ENCODE measurements around the gene PIK3C2G.

The PIK3C2G gene

DNA sequence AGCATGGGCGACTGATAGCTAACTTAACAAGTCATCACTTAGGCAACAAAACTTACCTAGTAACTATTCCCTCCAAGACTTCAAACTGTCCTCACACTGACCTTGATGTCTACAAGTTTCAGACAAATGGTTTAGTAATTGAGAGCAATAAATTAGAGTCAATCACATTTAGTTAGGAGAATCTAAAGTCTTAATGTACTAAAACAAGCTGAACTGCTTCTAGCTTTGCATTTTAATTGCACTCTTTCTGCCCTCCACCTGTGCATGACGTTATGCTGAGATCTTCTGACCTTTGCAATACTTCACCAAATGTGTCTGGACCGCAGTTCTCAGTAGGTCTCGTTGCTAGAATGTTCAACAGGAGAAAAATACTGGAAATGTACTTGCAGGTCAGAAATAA lies 158.0 kb downstream of the PIK3C2G start:
- no peak for DNase-seq (ENCODE audit: low read depth)

- DNase-seq (ENCODE audit: low read depth): no peak
These were observed 160.5 kb downstream of the PIK3C2G start for GRCh38 chr12:18421867-18422266.

GRCh38 chr12:18422871-18423270 lies 161.6 kb downstream of the PIK3C2G start:
- DNase-seq (ENCODE audit: low read depth): no peak

- no peak for DNase-seq (ENCODE audit: low read depth)
These were observed 163.5 kb downstream of the PIK3C2G start for GRCh38 chr12:18424857-18425256.

GRCh38 chr12:18427520-18427919 lies 166.2 kb downstream of the PIK3C2G start:
- DNase-seq (ENCODE audit: low read depth): no peak

DNA sequence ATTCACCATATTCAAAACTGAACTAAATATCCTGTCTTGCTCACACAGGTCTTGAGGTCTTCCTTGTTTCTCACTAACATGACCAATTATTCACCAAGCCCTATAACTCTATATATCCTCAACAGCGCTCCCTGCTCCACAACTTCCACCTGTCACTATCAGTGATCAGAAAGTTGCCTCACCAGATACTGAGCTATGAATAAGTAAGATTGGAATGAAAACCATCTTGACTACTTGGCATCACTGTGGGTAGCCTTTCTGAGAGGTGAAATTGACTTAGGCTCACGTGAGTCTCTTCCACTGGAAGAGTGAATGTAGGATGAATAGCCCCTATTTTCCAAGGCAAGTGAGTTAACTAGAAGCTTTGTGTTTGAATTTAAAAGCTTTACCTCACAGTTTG lies 167.1 kb downstream of the PIK3C2G start:
- DNase-seq (ENCODE audit: low read depth): no peak

- DNase-seq (ENCODE audit: low read depth): no peak
These were observed 168.0 kb downstream of the PIK3C2G start for GRCh38 chr12:18429366-18429765.

DNA sequence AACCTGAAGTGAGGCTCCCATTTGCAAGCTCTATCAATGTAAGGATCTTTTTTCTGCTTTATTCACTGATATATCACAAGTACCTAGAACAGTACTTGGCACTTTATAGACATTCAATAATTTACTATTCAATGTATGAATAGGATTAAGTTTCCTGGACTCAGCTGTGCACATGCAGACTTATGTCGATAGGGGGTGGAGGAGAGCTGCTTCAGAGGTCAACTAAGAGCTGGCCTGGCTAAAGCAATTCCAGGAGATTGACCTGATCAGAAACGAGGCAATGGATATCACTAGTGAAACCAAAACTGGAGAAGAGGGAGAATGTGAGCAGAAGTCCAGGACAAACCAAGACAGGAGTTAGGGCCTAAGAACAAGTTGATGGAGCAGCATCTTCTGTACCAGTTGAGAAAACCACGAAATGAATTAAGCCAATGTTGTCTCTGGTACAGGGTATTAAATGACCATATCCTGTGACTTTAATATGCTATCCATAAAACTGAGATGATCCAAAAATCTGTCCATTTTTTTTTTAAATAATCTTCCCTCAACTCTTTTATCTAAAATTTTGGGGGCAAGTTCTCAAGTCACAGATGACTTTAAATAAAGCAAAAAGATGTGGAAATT lies 169.2 kb downstream of the PIK3C2G start:
- no peak for DNase-seq (ENCODE audit: low read depth)

DNA sequence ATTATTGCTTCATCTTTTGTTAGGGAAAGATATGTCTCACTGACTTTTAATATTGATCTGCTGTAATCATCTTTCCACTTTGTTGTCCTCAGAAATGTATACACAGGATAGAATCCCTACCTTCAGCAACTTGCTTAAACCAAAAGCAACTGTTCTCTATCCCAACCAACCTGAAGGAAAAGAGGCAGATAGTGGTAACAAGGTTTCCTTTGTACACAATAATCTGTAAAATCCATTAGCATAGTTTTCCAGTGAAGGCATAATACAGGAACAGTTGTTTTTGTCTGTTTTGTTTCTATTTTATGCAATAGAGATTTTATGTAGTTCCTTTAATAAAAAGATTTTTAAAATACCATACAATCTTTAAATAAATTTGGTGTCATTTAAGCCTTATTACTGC lies 170.5 kb downstream of the PIK3C2G start:
- no peak for DNase-seq (ENCODE audit: low read depth)

DNA sequence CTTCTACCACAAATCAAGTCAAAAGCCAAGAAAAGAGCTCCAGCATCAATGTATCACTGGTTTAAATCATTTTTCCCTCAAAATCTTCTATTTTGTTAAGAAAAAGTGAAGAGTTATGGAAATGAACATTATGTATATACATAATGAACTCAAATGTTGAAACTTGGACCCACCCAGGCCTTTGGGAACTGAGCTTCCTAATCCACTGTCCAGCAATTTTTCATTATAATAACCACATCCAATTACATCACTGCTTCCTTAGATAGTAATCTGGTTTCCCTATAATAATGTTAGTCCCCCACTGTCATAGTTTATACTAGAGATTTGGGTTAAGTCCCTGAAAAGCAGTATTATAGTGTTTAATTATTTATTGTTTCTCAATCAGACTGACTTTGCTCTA lies 170.9 kb downstream of the PIK3C2G start:
- DNase-seq (ENCODE audit: low read depth): no peak

- no peak for DNase-seq (ENCODE audit: low read depth)
These were observed 174.9 kb downstream of the PIK3C2G start for GRCh38 chr12:18436170-18436569.

DNA sequence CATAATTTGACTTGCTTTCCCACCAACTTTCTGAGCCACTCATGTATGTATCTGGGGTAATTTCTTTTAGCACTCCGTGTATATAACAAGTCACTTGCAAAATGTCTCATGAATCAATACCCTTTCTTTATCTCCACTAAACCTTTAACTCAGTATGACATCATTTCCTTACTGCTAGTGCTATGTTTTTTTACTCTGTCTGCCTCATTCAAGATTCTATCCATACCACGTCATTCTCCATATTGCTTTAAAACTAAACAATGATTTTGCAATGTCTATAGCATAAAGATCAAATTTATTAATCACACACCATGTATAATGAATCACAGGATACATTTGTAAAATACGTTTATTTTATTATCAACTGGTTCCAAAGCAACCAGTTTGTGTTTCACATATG lies 178.2 kb downstream of the PIK3C2G start:
- no peak for DNase-seq (ENCODE audit: low read depth)

DNA sequence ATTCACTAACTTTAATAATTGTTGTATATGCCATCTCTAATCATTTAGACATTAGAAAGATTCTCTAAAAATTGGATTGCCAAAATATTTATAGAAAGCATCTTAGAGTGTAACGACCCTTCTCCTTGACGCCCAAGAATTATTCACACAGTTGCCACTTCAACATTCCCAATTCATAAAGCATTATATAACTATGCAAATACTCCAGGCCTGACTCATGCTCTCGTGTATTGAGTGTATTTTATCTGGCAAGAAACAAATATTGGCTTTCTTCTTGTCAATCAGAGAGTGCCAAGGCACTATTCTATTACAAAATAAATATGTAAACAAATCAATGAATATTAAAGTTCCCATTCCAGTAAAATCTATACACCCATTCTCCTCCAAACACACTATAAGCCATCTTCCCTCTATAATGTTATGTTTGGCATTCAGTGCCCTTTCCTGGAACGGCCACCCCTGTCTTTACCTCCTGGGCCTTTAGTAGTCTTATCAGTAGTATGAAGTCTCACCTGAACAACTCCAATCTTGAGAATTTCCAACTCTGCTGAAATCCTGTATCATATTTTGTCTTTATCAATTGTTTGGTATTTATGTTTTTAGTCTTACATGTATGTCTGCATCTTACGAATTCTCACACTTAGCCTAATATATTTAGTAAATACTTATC lies 182.6 kb downstream of the PIK3C2G start:
- no peak for DNase-seq (ENCODE audit: low read depth)

GRCh38 chr12:18446061-18446644 lies 184.8 kb downstream of the PIK3C2G start:
- DNase-seq (ENCODE audit: low read depth): no peak

DNA sequence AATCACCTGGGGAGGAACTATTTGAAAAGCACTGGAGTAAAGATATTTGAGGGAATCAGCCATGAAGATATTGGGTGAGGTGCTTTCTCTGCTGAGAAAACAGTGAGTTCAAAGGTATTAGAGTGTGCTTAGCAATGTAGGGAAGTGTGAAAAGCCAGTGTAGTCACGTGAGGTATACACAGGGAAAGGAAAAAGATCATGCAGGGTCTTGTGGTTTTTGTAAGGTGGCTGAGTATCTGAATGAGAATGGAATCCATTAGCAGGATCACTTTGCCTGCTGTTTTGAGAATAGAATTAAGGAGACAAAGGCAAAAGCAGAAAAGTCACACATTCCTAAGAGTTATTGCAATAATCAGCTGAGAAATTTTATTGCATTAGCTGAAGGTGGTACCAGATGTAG lies 193.0 kb downstream of the PIK3C2G start:
- DNase-seq (ENCODE audit: low read depth): no peak

DNA sequence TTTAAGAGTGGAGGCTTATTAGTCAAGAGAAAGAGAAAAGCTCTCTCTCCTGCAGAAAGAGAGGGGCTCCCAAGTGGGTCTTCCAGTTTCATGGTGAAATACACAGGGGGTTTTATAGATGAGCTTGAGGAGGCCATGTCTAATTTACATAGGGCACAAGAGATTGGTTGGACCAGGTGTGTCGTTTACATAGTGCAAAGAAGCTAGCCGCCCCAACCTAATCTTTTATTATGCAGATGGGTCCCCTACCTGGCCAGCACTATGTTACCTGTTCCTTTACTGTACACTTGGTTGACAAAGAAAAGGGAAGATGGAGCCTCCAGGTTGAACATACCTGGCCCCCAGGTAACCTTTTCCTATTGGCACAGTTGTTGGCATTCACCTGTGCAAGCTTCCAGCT lies 195.0 kb downstream of the PIK3C2G start:
- no peak for DNase-seq (ENCODE audit: low read depth)

DNA sequence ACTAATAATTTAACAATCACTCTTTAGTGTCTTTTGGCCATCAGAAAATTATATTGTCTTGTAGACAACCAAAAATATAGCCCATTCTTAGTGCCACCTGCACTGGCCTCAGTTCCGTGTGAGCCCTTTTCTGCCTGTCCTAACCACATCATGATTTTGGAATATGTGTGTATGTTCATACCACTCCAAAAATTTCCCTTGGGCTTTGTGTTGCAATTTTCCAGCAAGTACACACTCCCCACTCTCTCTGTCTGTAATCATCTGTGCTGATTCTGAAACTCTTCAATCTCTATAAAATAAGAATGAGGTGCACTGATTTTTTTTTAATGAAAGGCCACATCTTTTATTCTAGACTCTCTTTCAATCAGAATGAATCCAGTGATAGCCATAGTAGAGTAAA lies 196.0 kb downstream of the PIK3C2G start:
- no peak for DNase-seq (ENCODE audit: low read depth)

- DNase-seq (ENCODE audit: low read depth): no peak
These were observed 200.4 kb downstream of the PIK3C2G start for GRCh38 chr12:18461758-18462157.

DNA sequence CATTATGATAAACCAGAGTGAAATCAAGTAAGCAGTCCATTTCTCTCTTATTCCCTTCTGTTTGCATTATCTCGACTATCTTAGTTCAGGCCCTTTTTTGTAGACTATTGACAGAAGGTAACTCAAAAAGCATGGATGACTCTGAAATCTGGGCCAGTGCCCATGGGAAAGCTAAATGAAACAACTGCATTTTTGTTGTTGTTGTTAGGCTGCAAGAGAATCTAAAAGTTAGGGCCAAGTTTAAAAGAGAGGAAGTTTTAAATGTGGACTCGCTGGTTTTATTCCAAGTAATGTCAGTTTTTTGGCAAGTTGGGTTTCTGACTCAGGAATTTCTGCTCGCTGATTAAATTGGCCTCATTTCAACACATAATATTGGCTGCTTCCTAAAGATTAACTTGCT lies 201.1 kb downstream of the PIK3C2G start:
- no peak for DNase-seq (ENCODE audit: low read depth)

DNA sequence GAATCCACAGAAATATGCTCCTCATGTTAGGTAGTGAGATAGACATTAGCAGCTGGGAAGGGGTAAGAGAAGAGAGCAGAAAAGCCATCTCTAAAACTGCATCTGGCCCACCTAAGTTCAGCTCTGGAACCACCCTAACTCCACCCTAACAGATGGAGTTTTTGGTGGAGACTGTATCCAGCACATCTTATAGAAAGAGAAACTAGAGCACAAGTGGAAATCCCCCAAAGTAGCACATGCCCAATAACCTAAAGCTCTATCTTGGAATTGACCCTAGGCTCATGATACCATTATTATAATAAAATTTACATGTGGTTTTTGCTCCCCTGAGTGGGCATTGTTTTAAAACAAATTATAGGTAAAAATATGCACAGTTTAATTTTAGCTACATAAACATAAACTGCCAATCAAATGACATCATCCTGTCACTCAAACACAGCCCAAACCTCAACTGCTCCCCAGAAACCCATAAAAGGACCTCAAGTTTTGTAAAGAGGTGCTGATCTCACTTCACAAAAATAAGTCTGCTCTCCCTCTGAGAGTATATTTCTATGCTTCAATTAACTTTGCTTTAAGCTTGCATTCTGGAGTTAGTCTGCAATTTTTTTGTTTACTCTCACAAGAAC lies 206.4 kb downstream of the PIK3C2G start:
- DNase-seq (ENCODE audit: low read depth): no peak

- DNase-seq (ENCODE audit: low read depth): no peak
These were observed 207.1 kb downstream of the PIK3C2G start for GRCh38 chr12:18468246-18469075.

- DNase-seq (ENCODE audit: low read depth): no peak
These were observed 208.9 kb downstream of the PIK3C2G start for GRCh38 chr12:18470251-18470650.

Measured in activated gamma-delta T cell treated with anti-CD3 and anti-CD28 coated beads, Interleukin-2, amount 50 U/mL, for 16 hours (primary cell).